BJ (cell line): ENCODE measurements around the gene DYNC2LI1. TPM values are rescaled to one million over a fixed set of nuclear protein-coding genes. Genes with fewer than 3 reads are reported as not detected.

Experiments
- CTCF ChIA-PET: fragments of 350-600 bp; formaldehyde crosslinking; extraction: SDS; loops from one replicate; lab custom pipeline; 2021; ENCODE audit warnings: antibody characterized with exemption, inconsistent platforms; lab: Yijun Ruan, JAX
- POLR2A ChIA-PET: fragments of 300-600 bp; sonication (Branson Sonifier 250); formaldehyde crosslinking; extraction: SDS; loops from one replicate; lab custom pipeline; 2021; ENCODE audit warnings: antibody characterized with exemption; lab: Charles Lee
- DNase-seq: peaks from one replicate; pipeline ENCODE4 v3.0.0-alpha.2; 2011; ENCODE audit warnings: low read depth
- H3K27me3 ChIP-seq: 2 replicates; pipeline ENCODE4 v1.6.0; 2011; ENCODE audit warnings: low read length; ENCODE audit not compliant: control insufficient read depth, insufficient read depth
- H3K36me3 ChIP-seq: 2 replicates; pipeline ENCODE4 v1.5.1; 2011; ENCODE audit warnings: low read length; ENCODE audit not compliant: control insufficient read depth, insufficient read depth
- H3K4me3 ChIP-seq: 2 replicates; pipeline ENCODE4 v1.5.1; 2011; ENCODE audit warnings: low read depth, mild to moderate bottlenecking, control low read depth, low read length
- CTCF ChIP-seq: IDR thresholded peaks from 2 replicates; pipeline ENCODE4 v1.5.1; 2011; ENCODE audit warnings: low read depth, mild to moderate bottlenecking, control low read depth, inconsistent platforms, low read length, moderate library complexity; ENCODE audit not compliant: insufficient read depth
- polyA plus RNA-seq: library from polyadenylated mRNA; depleted of rRNA; stranded (reverse); fragments of >200 nt; gene quantifications from 2 replicates; pipeline ENCODE4 v1.2.3, GENCODE V29; 2011

The DYNC2LI1 gene
- polyA plus RNA-seq, 1 experiment = 7.2 TPM

GRCh38 chr2:43824951-43825493 lies 51.2 kb downstream of the DYNC2LI1 start:
- Histone ChIP-seq H3K27me3 (peaks cover 2% of the 10 kb centered on the region; the same call in 1 of the 2 replicates), H3K36me3 (no peaks in the 10 kb centered on the region), H3K4me3 (no peak overlapping the region)
- POLR2A ChIA-PET = no interaction called here
- CTCF ChIA-PET = no interaction called here
- TF ChIP-seq CTCF = no peak
- no peak for DNase-seq

GRCh38 chr2:43825841-43826240 lies 52.0 kb downstream of the DYNC2LI1 start:
- no peak for TF ChIP-seq CTCF
- Histone ChIP-seq H3K27me3 (peaks cover 5% of the 10 kb centered on the region; the same call in 1 of the 2 replicates), H3K4me3 (no peak overlapping the region), H3K36me3 (no peaks in the 10 kb centered on the region)
- POLR2A ChIA-PET = no interaction called here
- CTCF ChIA-PET = no interaction called here
- no peak for DNase-seq

GRCh38 chr2:43826305-43827250 lies 52.7 kb downstream of the DYNC2LI1 start:
- TF ChIP-seq CTCF = no peak
- Histone ChIP-seq H3K4me3 (no peak overlapping the region), H3K36me3 (no peaks in the 10 kb centered on the region), H3K27me3 (peaks cover 8% of the 10 kb centered on the region)
- ChIA-PET POLR2A (no interaction called here), CTCF (no interaction called here)
- DNase-seq = no peak

GRCh38 chr2:43831543-43832294 lies 57.9 kb downstream of the DYNC2LI1 start:
- CTCF ChIA-PET = no interaction called here
- no peak for DNase-seq
- POLR2A ChIA-PET = no interaction called here
- H3K4me3 ChIP-seq = no peak overlapping the region
- peaks cover 10% of the 10 kb centered on the region for H3K27me3 ChIP-seq
- no peaks in the 10 kb centered on the region for H3K36me3 ChIP-seq
- TF ChIP-seq CTCF = no peak

GRCh38 chr2:43832457-43832856 lies 58.6 kb downstream of the DYNC2LI1 start:
- no peak for TF ChIP-seq CTCF
- Histone ChIP-seq H3K27me3 (peaks cover 10% of the 10 kb centered on the region), H3K36me3 (no peaks in the 10 kb centered on the region), H3K4me3 (no peak overlapping the region)
- CTCF ChIA-PET = no interaction called here
- no peak for DNase-seq
- POLR2A ChIA-PET = no interaction called here
